ENCODE measurements around the gene FIGNL1. TPM values are rescaled to one million over a fixed set of nuclear protein-coding genes. Genes with fewer than 3 reads are reported as not detected.

FIGNL1 gene
- total RNA-seq, 1 donor, result 20.3 TPM

GRCh38 chr7:50492770-50493519 is 42.8 kb upstream of the FIGNL1 start:
- no peak for DNase-seq (ENCODE audit: low read depth)
- H3K4me3 ChIP-seq (ENCODE audit: low read depth, low read length), result no peak overlapping the region
- TF ChIP-seq CTCF (IDR thresholded peaks at IDR 0.05; ENCODE audit: insufficient read depth, low read depth, low read length), result no peak

- no peak for TF ChIP-seq CTCF (IDR thresholded peaks at IDR 0.05; ENCODE audit: insufficient read depth, low read depth, low read length)
- H3K4me3 ChIP-seq (ENCODE audit: low read depth, low read length), result no peak overlapping the region
- DNase-seq (ENCODE audit: low read depth), result no peak
These were observed 41.8 kb upstream of the FIGNL1 start for GRCh38 chr7:50491943-50492342.

- no peak overlapping the region for H3K4me3 ChIP-seq (ENCODE audit: low read depth, low read length)
- no peak for TF ChIP-seq CTCF (IDR thresholded peaks at IDR 0.05; ENCODE audit: insufficient read depth, low read depth, low read length)
- no peak for DNase-seq (ENCODE audit: low read depth)
These were observed 41.1 kb upstream of the FIGNL1 start for GRCh38 chr7:50491209-50491608.

GRCh38 chr7:50488379-50488778 is 38.2 kb upstream of the FIGNL1 start:
- TF ChIP-seq CTCF (IDR thresholded peaks at IDR 0.05; ENCODE audit: insufficient read depth, low read depth, low read length), result no peak
- H3K4me3 ChIP-seq (ENCODE audit: low read depth, low read length), result no peak overlapping the region
- no peak for DNase-seq (ENCODE audit: low read depth)

- no peak for TF ChIP-seq CTCF (IDR thresholded peaks at IDR 0.05; ENCODE audit: insufficient read depth, low read depth, low read length)
- no peak overlapping the region for H3K4me3 ChIP-seq (ENCODE audit: low read depth, low read length)
- DNase-seq (ENCODE audit: low read depth), result no peak
These were observed 36.4 kb upstream of the FIGNL1 start for GRCh38 chr7:50486512-50486911.

- no peak for TF ChIP-seq CTCF (IDR thresholded peaks at IDR 0.05; ENCODE audit: insufficient read depth, low read depth, low read length)
These were observed 31.7 kb upstream of the FIGNL1 start for GRCh38 chr7:50481867-50482266.

GRCh38 chr7:50480797-50481196 is 30.6 kb upstream of the FIGNL1 start:
- H3K4me3 ChIP-seq (ENCODE audit: low read depth, low read length), result no peak overlapping the region
- TF ChIP-seq CTCF (IDR thresholded peaks at IDR 0.05; ENCODE audit: insufficient read depth, low read depth, low read length), result no peak

More at GRCh38 chr7:50481867-50482266, 31.7 kb upstream of the FIGNL1 start:
- no peak for DNase-seq (ENCODE audit: low read depth)
- H3K4me3 ChIP-seq (ENCODE audit: low read depth, low read length), result no peak overlapping the region

More at GRCh38 chr7:50480797-50481196, 30.6 kb upstream of the FIGNL1 start:
- DNase-seq (ENCODE audit: low read depth), result no peak
